A673 (cell line): ENCODE measurements around the gene CDH23. TPM values are rescaled to one million over a fixed set of nuclear protein-coding genes. Genes with fewer than 3 reads are reported as not detected.

Source experiments
- BruUV-seq: library from RNA; stranded (reverse); fragments of 400-500 nt; replicated peaks from 2 replicates; lab custom pipeline; 2021; lab: Mats Ljungman, UMichigan
- CTCF ChIA-PET: fragments of 300-600 bp; sonication (Branson Sonifier 250); formaldehyde crosslinking; loops from one replicate; lab custom pipeline; 2022; ENCODE audit warnings: antibody characterized with exemption; lab: Charles Lee
- POLR2A ChIA-PET: fragments of 300-600 bp; sonication (Branson Sonifier 250); formaldehyde crosslinking; loops from one replicate; lab custom pipeline; 2022; ENCODE audit warnings: antibody characterized with exemption; ENCODE audit not compliant: low non-redundant PET; lab: Charles Lee
- DNase-seq: peaks from one replicate; pipeline ENCODE4 v3.0.0-alpha.2; 2015; ENCODE audit warnings: low spot score
- H3K27ac ChIP-seq: fragments of 200-600 bp; sonication (generic); 2 replicates; pipeline ENCODE4 v1.5.1; 2016; ENCODE audit warnings: mixed run types, low read depth, mild to moderate bottlenecking, mixed read lengths, antibody characterized with exemption, low read length; ENCODE audit not compliant: poor library complexity, severe bottlenecking
- H3K27me3 ChIP-seq: fragments of 200-600 bp; sonication (generic); replicated peaks from 2 replicates; pipeline ENCODE4 v1.6.1; 2017; ENCODE audit warnings: mixed run types, low read depth, mild to moderate bottlenecking, mixed read lengths, antibody characterized with exemption, low read length; ENCODE audit not compliant: insufficient read depth, poor library complexity
- H3K36me3 ChIP-seq: fragments of 200-600 bp; sonication (generic); 2 replicates; pipeline ENCODE4 v1.6.1; 2016; ENCODE audit warnings: mixed run types, mild to moderate bottlenecking, mixed read lengths, antibody characterized with exemption, low read length; ENCODE audit not compliant: insufficient read depth, poor library complexity, severe bottlenecking
- H3K4me1 ChIP-seq: fragments of 200-600 bp; sonication (generic); 2 replicates; pipeline ENCODE4 v1.6.1; 2017; ENCODE audit warnings: mixed run types, mild to moderate bottlenecking, mixed read lengths, antibody characterized with exemption, low read length; ENCODE audit not compliant: insufficient read depth, poor library complexity, severe bottlenecking
- H3K4me3 ChIP-seq: fragments of 200-600 bp; sonication (generic); 2 replicates; pipeline ENCODE4 v1.5.1; 2016; ENCODE audit warnings: low read depth, mixed run types, mild to moderate bottlenecking, mixed read lengths, low read length; ENCODE audit not compliant: poor library complexity, severe bottlenecking
- H3K9me3 ChIP-seq: fragments of 200-600 bp; sonication (generic); 2 replicates; pipeline ENCODE4 v1.6.1; 2016; ENCODE audit warnings: mixed run types, low read depth, mild to moderate bottlenecking, mixed read lengths, antibody characterized with exemption, low read length; ENCODE audit not compliant: poor library complexity, severe bottlenecking
- EZH2 ChIP-seq: fragments of 200-600 bp; sonication (generic); IDR thresholded peaks from 2 replicates; pipeline ENCODE4 v1.6.1; 2017; ENCODE audit warnings: borderline replicate concordance, low read depth, mild to moderate bottlenecking, mixed read lengths, antibody characterized with exemption, low read length; ENCODE audit not compliant: poor library complexity, severe bottlenecking
- intact Hi-C: fragments of 100-400 bp; cut with micrococcal nuclease; formaldehyde crosslinking; loops from one replicate; pipeline ENCODE4 v1.10.0; 2022; ENCODE audit not compliant: unreplicated experiment
- total RNA-seq: library from RNA; stranded (reverse); gene quantifications from 2 replicates; pipeline ENCODE4 v1.2.3, GENCODE V29; 2021
- TF ChIP-seq, protein P1 (sequence below): fragments of 300-800, 200-600 bp; sonication (generic); conservative IDR thresholded peaks from 2 replicates; pipeline ENCODE4 v1.5.1; 2017; ENCODE audit warnings: low read depth, mild to moderate bottlenecking, antibody characterized with exemption, low read length, moderate library complexity, mixed read lengths

Gene CDH23
- total RNA-seq, 1 experiment from 2014 or later: 49.7 TPM

DNA sequence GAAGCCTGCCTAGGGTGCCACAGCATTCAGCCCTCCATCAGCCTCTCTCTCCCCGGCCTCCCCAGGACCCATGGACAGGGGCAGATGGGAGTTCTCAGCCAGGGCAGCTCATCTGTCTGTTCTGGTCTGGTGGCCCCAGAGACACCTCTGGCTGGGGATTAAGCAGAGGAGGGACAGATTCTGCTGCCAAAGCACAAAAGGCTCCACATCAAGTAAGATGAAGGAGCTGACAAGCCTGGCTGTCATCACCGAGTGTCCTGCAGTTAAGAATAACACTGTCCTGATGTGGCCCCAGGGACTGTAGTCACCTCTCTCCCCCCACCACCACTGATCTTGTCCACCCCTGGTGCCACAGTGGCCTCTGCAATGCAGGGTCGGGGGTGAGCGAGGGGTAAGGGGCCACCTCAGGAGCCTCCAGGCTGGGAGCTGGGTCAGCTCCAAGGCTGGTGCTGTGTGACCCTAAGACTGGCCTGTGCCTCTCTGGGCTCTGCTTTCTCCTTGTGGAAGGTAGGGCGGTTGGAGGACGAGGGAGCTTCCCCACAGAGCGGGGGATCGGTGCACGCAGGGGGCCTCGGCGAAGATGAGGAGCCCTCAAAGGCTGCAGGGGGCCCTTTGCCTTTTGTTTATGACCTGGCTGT is 304.1 kb downstream of the CDH23 start:
- no peaks in the 10 kb centered on the region for H3K36me3 ChIP-seq
- POLR2A ChIA-PET: interaction anchor here (0.6 kb wide), 1 partner anchor 303 kb away, joined by 3 read pairs; no protein-coding TSS in a partner anchor
- no peak overlapping the region for H3K4me3 ChIP-seq
- no TSS peak for BruUV-seq
- no peak overlapping the region for H3K27ac ChIP-seq
- H3K9me3 ChIP-seq: no peaks in the 10 kb centered on the region
- intact Hi-C loops: no loop called here
- no peaks in the 10 kb centered on the region for H3K4me1 ChIP-seq
- H3K27me3 ChIP-seq: no peaks in the 10 kb centered on the region
- no peak for TF ChIP-seq EZH2
- TF ChIP-seq, protein P1, sequence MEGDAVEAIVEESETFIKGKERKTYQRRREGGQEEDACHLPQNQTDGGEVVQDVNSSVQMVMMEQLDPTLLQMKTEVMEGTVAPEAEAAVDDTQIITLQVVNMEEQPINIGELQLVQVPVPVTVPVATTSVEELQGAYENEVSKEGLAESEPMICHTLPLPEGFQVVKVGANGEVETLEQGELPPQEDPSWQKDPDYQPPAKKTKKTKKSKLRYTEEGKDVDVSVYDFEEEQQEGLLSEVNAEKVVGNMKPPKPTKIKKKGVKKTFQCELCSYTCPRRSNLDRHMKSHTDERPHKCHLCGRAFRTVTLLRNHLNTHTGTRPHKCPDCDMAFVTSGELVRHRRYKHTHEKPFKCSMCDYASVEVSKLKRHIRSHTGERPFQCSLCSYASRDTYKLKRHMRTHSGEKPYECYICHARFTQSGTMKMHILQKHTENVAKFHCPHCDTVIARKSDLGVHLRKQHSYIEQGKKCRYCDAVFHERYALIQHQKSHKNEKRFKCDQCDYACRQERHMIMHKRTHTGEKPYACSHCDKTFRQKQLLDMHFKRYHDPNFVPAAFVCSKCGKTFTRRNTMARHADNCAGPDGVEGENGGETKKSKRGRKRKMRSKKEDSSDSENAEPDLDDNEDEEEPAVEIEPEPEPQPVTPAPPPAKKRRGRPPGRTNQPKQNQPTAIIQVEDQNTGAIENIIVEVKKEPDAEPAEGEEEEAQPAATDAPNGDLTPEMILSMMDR: no peak
- CTCF ChIA-PET: no interaction called here
- DNase-seq: no peak

DNA sequence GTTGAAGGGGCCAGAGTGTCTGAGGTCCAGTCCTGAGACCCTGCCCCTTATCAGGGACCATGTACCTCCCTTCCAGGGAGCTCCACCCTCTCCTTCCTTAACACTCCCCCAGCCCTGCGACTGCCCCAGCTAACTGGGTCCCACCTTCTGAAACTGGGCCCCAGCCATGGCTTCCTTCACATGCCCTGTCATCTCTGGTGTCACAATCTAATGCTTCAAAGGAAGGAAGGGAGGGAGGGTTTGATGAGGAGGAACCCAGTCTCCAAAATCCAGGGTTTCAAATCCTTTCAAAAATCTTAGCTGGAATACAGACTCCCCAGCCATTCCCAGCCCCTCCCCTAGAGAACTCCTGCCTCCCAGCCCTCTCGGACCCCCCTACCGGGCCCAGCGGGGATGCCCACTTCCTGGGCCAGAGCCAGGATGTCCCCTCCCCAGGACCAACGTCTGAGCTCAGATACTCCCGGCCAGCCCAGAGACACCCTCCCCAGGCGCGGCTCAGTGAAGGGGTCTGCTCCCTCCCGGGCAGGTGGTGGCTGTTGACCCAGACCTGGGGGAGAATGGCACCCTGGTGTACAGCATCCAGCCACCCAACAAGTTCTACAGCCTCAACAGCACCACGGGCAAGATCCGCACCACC is 304.9 kb downstream of the CDH23 start:
- TF ChIP-seq, protein P1: no peak
- TF ChIP-seq EZH2: no peak
- BruUV-seq: no TSS peak
- Histone ChIP-seq H3K9me3 (no peaks in the 10 kb centered on the region), H3K4me3 (no peak overlapping the region), H3K4me1 (no peaks in the 10 kb centered on the region), H3K27me3 (no peaks in the 10 kb centered on the region), H3K27ac (no peak overlapping the region), H3K36me3 (no peaks in the 10 kb centered on the region)
- intact Hi-C loops: no loop called here
- ChIA-PET CTCF (no interaction called here), POLR2A (interaction anchor here (0.6 kb wide), 1 partner anchor 304 kb away, joined by 3 read pairs; no protein-coding TSS in a partner anchor)
- DNase-seq: no peak

DNA sequence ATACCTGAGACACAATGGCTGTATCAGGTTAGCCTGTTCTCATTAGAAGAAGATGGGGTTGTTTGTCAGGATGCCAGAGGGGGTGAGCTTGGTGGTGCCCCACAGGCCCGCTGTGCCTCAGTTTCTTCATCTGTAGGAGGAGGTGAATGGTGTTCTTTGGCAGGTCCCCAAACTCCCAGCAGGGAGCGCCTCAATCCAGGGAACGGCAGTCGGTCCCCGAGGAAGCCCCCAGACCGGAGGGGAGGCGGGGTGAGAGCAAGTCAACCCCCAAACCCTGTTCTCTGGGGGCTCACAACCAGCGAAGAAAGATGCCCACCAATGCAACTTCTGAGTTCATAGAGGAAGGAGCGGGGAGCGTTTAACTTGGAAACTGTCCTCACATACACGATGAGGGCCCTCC is 306.9 kb downstream of the CDH23 start:
- TF ChIP-seq EZH2: no peak
- TF ChIP-seq, protein P1: no peak
- no peaks in the 10 kb centered on the region for H3K36me3 ChIP-seq
- intact Hi-C loops: no loop called here
- POLR2A ChIA-PET: no interaction called here
- H3K27ac ChIP-seq: no peak overlapping the region
- no peak overlapping the region for H3K4me3 ChIP-seq
- no peaks in the 10 kb centered on the region for H3K27me3 ChIP-seq
- CTCF ChIA-PET: no interaction called here
- H3K9me3 ChIP-seq: no peaks in the 10 kb centered on the region
- no TSS peak for BruUV-seq
- H3K4me1 ChIP-seq: no peaks in the 10 kb centered on the region
- DNase-seq: no peak
